Left renal cortex interstitium (tissue), 4 donors: ENCODE measurements around the gene PARP3. TPM values are rescaled to one million over a fixed set of nuclear protein-coding genes. Genes with fewer than 3 reads are reported as not detected.
"Not testable (repeated sequence)": the region's sequence is repeated elsewhere in the genome, so short reads cannot be mapped to it uniquely, and the experiment has no call there.

Experiments
- DNase-seq, 4 donors: peaks; one replicate each; pipeline ENCODE4 v3.0.0-alpha.2; 2013; ENCODE audit warnings: low read depth in 4 of 4, low spot score in 2 of 4, missing footprints in 1 of 4
- polyA plus RNA-seq, 4 donors: library from polyadenylated mRNA; unstranded; fragments of 120-200 nt; gene quantifications; one replicate each; pipeline ENCODE4 v1.2.1, GENCODE V29; 2013; ENCODE audit not compliant: insufficient read length in 4 of 4

The PARP3 gene
- polyA plus RNA-seq: 10 to 100 TPM; 14.6 to 22.7 (median 20.0) TPM

DNA sequence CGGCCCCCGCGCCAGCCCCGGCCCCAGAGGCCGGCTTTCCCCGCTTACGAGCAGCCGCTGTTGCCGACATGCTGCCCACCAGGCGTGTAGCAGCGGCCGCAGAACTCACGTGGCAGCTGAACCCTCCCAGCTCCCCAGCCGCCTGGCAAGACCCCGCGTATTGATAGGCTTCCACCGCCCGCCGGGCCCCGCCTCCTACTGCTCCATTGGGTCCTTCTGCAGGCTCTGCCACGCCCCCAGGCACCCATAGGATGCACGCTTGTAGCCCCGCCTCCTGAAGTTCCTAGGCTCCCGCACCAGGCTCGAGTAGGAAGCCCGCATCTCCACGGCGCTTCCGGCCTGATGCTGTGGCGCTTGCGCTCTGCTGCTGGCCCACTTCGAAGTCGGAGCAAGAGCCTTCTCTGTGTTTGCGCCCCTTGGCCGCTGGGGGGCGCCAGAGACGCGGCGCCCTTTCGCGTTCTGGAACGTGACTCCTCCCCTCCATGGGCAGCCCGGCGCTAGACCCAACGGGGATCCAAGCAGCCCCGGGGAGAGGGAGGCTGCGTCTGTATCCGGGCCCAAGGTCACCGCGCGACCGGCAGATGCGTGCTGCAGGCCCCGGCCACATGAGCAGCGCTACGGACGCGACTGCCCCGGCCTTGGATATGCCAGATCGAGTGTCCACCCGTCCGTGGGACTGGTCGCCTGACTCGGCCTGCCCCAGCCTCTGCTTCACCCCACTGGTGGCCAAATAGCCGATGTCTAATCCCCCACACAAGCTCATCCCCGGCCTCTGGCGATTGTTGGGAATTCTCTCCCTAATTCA is at the start of gene PARP3, which contains the start of gene RRP9:
TSS of gene PARP3 (plus strand) at position 566 of the 805 bp plus-strand sequence. CDS start 993 bp downstream, outside the sequence.
TSS of gene RRP9 (minus strand) at position 107 of the 805 bp plus-strand sequence. CDS start at position 70, 37 bp downstream.
- DNase-seq: peak; percentile 95 to 100 (median 98)

DNA sequence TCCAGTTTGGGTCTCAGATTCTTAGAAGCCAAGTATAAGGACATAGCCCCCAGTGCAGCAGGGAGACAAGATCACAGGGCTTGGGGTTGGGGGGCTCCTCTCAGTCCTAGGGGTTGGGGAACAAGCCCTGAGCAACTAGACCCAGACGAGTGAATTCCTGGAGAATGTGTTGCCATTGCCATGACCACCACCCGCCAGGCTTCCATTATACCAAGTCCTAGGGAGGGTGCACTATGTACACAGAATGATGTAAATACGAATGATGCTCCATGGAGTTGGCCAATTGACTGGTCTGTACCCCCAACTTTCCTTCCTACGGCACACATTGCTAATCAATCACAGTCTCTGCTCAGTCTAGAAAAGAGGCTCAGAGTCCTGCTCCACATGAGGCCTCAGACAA is 47.8 kb upstream of the PARP3 start:
- no peak for DNase-seq

DNA sequence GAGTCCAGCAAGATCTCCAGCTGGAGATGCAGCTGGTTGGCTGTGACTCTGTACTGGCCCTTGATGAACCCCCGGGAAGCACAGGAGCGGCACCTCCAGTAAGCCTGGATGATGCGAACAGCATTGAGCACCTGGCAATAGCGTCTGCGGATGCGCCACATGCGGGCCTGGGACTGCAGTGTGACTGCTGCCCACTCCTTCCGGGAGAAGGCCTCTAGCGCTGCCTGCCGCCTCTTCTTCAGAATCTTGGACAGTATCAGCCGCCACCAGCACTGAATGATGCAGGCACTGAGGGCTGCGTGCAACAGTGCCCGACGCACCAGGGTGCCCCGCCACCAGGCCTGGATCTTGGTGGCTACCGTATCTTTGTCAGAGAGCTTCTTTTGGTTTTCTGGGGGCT is 47.2 kb upstream of the PARP3 start:
- DNase-seq: no peak

DNA sequence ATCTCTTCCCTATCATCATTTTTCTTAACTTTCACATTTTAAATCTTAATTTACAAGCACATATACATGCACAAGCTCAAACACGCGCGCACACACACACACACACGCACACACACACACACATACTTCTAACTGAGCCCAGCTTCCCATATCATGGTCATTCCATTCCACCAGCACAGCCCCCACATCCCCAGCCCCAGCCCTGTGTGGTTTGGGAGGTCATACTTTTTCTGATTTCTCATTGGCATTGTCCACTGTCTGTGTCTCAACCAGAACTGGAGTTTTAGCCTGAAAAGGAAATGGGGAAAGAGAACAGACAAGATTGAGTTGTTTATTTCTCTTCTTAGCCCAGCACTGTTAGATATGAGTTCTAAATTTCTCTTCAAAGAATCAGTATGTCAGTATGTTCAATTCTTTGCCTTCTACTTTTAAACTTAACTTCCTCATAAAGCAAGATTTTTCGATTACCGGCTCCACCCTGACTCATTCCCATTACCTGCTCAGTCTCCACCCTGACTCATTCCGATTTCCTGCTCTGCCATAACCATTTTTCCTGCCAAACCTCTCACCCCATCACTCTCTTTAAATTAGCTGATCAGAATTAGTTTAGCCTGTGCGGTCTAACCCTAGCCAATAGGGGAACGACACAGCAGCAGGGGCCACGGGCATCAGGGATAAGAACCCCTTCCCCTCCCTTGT is 45.4 kb upstream of the PARP3 start:
- no peak for DNase-seq

DNA sequence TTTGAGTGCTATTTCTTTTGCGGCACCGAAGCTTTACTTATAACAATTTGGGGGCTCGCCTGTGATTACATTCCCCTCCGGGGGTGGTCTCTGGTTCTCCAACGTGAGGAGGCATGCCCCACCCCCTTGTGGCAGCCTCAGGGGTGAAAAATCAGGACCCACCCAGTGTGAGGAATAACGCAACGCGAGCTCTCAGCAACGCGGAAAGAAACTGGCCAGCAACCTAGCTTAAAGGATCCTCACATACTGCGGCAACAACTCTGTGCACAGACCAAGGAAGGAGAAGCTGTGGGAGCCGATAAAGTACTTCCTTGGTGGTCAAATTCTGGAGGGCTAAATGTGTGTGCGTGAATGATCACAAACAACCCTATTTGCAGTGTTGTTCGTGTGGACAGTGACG is 44.8 kb upstream of the PARP3 start:
- no peak for DNase-seq

DNA sequence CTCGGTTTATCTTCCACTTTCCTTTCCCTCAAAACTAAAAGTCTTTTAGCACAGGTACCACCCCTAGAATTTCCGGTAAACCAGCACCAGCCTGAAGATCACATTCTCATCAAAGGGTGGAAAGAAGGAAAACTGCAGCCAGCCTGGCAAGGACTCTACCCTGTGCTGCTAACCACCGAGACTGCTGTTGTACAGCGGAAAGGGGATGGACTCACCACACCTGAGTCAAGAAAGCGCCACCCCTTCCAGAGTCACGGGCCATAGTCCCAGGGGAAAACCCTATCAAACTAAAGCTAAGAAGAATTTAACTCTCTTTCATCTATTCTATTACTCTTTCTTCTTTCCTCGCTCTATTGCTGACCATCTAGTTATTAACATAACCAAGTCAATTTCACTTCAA is 42.1 kb upstream of the PARP3 start:
- not testable (repeated sequence) for DNase-seq

DNA sequence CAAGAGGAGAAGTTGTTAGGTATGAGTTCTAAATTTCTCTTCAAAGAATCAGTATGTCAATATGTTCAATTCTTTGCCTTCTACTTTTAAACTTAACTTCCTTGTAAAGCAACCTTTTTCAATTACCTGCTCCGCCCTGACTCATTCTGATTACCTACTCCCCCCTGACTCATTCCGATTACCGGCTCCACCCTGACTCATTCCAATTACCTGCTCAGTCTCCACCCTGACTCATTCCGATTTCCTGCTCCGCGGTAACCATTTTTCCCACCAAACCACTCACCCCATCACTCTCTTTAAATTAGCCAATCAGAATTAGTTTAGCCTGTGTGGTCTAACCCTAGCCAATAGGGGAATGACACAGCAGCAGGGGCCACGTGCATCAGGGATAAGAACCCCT is 39.8 kb upstream of the PARP3 start:
- DNase-seq: not testable (repeated sequence)

DNA sequence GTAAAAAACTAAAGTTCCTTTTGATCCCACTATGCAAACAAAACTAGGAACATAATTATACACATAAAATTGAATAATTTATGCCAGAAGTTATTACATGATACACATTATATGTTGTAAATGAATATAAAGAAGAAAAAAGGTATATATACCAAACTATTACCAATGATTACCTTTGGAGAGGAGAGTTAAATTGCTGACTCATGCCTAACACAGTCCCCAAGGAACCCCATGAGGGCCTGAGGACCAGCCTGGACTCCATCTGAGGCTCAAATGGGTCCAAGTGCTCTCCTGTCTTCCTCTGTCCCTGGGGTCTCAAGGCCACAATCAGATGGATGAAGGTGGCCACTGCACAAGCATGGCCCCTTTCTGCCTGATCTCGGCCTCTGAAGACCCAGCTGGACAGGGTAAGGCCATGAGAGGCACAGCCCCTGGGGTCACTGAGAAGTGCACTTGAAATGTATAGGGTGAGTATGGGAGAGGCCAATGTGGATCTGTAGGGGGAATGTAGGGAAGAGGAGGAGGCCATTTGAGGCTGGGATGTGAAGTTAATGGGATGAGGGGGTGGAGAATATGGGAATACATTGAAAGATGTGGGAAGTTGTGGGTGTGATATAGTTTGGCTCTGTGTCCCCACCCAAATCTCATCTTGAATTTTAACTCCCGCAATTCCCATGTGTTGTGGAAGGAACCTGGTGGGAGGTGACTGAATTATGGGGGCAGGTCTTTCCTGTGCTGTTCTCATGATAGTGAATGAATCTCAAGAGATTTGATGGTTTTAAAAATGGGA is 37.9 kb upstream of the PARP3 start:
- no peak for DNase-seq

GRCh38 chr3:51908026-51908425 is 34.1 kb upstream of the PARP3 start:
- DNase-seq: no peak

- no peak for DNase-seq
Measured at GRCh38 chr3:51916418-51916817, 25.7 kb upstream of the PARP3 start.

GRCh38 chr3:51921081-51921578 is 21.0 kb upstream of the PARP3 start:
- DNase-seq: no peak

- no peak for DNase-seq
Measured at GRCh38 chr3:51927061-51927977, 14.8 kb upstream of the PARP3 start.

DNA sequence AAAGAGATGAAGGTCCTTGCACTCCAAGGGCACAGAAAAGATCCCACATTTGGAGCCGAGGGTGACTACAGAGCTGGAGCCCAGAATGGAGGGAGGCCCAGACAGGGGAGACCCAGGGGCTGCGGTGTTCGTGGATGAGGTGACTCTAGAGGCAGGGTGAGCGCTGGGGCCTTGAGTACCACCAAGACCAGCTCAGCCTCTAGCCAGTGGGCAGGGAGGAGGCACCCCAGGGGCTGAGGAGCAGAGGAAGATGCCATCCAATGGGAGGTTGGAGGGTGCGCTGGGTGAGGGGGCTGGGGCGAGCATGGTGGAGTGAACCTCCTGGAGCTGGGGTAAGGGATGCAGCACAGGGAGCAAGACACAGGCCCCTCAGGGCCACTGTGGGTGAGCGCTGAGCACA is 13.7 kb upstream of the PARP3 start:
- no peak for DNase-seq

- not testable (repeated sequence) for DNase-seq
Measured at GRCh38 chr3:51928981-51929380, 13.2 kb upstream of the PARP3 start.

- no peak for DNase-seq
Measured at GRCh38 chr3:51929420-51930003, 12.7 kb upstream of the PARP3 start.

DNA sequence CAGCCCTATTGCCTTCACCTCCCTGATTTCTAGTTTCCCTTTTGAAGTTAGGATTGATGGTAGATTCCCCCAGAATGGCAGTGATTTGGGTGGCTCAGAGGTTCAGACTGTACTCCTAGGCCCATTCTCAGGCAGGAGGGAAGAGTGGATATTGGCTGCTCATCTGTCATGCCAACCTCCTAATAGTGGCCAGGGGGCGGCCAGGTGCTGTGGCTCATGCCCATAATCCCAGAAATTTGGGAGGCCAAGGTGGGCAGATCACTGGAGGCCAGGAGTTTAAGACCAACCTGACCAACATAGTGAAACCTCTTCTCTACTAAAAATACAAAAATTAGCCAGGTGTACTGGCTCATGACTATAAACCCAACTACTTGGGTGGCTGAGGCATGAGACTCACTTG is 11.7 kb upstream of the PARP3 start:
- no peak for DNase-seq

DNA sequence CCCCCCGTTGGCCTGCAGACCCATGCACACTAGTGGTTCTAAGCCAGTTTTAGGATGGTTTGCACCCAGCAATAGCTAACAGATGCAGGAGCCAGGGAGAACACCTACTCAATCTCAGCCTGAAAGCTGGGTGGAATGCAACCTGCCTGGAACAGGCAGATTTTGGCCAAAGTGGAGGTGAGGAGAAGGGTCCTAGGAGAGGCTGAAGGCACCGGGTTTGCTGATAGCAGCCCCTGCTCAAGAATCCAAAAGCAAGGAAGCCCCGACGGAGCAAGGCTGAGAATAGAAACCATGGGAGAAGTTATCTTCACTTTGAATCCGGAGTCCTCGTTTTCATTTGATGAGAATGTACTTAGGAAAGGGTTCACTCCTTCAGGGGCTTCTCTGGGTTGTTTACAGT is 10.4 kb upstream of the PARP3 start:
- no peak for DNase-seq

DNA sequence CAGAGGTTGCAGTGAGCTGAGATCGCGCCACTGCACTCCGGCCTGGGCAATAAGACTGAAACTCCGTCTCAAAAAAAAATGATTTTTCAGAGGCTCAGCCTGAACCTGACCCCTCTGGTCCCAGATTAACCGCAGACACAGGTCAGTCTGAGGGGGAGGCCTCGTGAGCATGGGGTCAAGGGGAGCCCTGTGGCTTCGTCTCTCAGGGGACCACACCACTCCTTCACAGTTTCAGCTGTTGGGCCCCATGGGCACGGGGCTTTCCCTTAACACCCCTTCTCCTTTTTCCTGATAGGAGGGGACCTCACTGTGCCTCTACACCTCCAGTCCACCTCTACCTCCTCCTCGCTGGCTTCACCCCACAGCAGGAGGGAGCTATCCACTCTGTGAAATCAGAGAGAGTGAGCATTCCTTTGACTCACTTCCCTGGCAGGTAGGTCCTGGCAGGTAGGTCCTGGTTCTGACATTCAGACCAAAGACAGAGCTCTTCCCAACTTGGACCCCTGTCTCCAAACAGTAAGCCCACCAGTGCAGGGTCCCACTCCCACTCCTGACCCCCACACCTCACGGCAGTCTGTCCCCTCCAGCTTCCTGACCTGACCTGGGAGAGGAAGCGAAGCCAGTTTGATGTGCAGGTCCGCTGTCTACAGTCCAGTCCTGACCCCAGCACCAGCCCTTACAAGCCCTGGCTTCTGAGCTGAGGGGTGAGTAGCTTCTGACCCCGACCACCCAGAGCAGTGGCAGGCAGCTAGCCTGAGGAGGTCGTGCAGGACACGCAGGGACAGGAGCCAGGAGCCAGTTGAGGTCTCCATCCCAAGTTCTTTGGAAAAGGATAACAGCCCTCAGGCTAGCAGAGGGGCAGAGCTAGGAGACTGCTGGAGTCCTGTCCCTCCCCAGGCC is 9.4 kb upstream of the PARP3 start:
- no peak for DNase-seq
